Nephron (organoid): Measurements from ENCODE around the gene CRADD.

Source experiments
- H3K27ac Mint-ChIP-seq, 3 experiments: 2 replicates each; pipeline ENCODE4 v1.8.0; 2020; ENCODE audit warnings: mixed read lengths in 3 of 3, mild to moderate bottlenecking in 2 of 3, moderate library complexity in 1 of 3
- H3K27me3 Mint-ChIP-seq: 2 replicates; pipeline ENCODE4 v1.8.0; 2021; ENCODE audit warnings: low read depth, mild to moderate bottlenecking, moderate library complexity, mixed read lengths
- H3K36me3 Mint-ChIP-seq: 2 replicates; pipeline ENCODE4 v1.8.0; 2020; ENCODE audit warnings: low read depth, mixed read lengths
- H3K4me1 Mint-ChIP-seq: 2 replicates; pipeline ENCODE4 v1.8.0; 2020; ENCODE audit warnings: mixed read lengths
- H3K4me3 Mint-ChIP-seq, 3 experiments: 2 replicates each; pipeline ENCODE4 v1.8.0; 2020; ENCODE audit warnings: mild to moderate bottlenecking in 3 of 3, mixed read lengths in 3 of 3, moderate library complexity in 2 of 3
- H3K9me3 Mint-ChIP-seq: 2 replicates; pipeline ENCODE4 v1.8.0; 2020; ENCODE audit warnings: mixed read lengths
- TF ChIP-seq, protein P1 (sequence below), 3 experiments: fragments of 200-600 bp; sonication (generic); IDR thresholded peaks; one replicate each; pipeline ENCODE4 v1.5.0; 2021; ENCODE audit warnings: antibody characterized with exemption in 3 of 3; ENCODE audit not compliant: unreplicated experiment in 3 of 3

Gene CRADD

DNA sequence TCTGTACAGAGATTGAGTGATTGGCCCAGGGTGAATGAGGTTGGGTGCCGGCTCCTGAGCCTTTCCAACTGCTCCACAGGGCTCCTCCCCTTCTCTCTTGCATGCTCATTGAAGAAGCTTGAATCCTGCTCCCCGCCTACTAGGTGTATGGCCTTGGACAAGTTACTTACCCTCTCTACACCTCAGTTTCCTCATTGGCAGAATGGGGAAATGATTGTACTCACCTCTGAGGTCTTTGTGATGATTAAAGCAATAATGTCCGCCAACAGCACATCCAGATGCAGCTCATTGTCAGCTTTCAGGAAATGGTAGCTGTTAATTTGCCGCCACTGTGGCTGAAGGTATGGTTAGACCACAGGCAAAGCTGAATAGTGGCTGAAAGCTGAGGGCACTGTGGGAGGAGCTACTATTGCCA lies 174.1 kb downstream of the CRADD start:
- Mint-ChIP-seq H3K36me3 (no peaks in the 10 kb centered on the region), H3K27me3 (peaks cover 23% of the 10 kb centered on the region), H3K27ac (no peak overlapping the region), H3K9me3 (no peaks in the 10 kb centered on the region), H3K4me1 (peaks cover 11% of the 10 kb centered on the region), H3K4me3 (no peak overlapping the region)
- TF ChIP-seq, protein P1, sequence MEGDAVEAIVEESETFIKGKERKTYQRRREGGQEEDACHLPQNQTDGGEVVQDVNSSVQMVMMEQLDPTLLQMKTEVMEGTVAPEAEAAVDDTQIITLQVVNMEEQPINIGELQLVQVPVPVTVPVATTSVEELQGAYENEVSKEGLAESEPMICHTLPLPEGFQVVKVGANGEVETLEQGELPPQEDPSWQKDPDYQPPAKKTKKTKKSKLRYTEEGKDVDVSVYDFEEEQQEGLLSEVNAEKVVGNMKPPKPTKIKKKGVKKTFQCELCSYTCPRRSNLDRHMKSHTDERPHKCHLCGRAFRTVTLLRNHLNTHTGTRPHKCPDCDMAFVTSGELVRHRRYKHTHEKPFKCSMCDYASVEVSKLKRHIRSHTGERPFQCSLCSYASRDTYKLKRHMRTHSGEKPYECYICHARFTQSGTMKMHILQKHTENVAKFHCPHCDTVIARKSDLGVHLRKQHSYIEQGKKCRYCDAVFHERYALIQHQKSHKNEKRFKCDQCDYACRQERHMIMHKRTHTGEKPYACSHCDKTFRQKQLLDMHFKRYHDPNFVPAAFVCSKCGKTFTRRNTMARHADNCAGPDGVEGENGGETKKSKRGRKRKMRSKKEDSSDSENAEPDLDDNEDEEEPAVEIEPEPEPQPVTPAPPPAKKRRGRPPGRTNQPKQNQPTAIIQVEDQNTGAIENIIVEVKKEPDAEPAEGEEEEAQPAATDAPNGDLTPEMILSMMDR (IDR thresholded peaks at IDR 0.05; ENCODE audit: unreplicated experiment in 3 of 3), result no peak

DNA sequence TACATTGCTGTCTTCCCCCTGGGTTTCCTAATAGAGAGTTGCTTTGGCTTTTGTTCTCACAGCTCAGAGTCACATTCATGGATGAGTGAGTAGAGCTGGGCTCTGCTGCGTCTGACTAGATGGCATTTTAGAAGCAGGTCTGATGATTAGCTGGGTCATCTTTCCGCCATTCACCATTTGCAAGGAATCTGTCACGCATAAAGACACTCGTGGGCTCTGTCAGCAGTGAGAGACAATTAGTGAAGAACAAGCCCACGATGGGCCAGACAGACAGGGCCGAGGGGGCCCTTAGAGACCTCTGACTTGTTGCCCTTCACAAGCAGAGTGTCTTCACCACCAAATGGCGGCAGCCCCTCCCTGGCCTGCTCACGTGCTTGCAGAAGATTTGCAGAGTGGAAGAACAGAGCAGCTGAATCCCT lies 175.0 kb downstream of the CRADD start:
- Mint-ChIP-seq H3K9me3 (no peaks in the 10 kb centered on the region), H3K36me3 (no peaks in the 10 kb centered on the region), H3K27ac (no peak overlapping the region), H3K27me3 (peaks cover 19% of the 10 kb centered on the region), H3K4me3 (no peak overlapping the region), H3K4me1 (peaks cover 20% of the 10 kb centered on the region)
- TF ChIP-seq, protein P1 (IDR thresholded peaks at IDR 0.05; ENCODE audit: unreplicated experiment in 3 of 3), result no peak

DNA sequence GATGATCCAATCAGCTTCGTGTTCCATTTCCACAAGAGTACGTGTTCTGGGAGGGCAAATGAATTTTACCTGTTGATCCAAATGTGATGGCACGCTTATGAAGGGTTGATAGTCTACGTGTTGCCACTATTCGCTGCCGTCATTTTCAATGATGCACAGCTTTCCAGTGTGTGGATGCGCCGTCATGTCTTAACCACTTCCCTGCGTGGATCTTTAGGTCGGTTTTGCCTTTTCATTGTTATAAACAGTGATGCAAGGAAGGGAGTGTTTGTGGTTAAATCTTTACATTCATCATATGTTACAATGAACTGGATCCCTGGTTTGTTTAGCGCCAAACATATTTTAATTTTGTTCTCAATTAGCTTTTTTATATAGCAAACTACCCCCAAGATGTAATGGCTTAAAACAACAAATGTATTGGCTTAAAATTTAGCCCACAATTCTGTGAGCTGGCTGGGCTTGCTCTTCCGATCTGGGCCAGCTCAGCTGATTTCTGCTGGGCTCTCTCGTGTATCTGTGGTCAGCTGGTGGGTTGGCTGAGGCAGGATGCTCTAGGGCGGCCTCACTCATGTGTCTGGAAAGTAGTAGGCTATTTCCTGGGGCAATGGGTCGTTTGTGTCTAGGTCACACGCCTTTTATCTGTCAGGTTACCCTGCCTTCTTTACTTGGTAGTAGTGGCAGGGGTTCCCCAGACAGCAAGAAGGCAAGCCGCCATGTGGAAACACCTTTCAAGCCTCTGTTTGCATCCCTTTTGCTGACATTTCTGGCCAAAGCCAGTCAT lies 176.7 kb downstream of the CRADD start:
- TF ChIP-seq, protein P1 (IDR thresholded peaks at IDR 0.05; ENCODE audit: unreplicated experiment in 3 of 3), result no peak
- Mint-ChIP-seq H3K27ac (no peak overlapping the region), H3K36me3 (no peaks in the 10 kb centered on the region), H3K9me3 (no peaks in the 10 kb centered on the region), H3K4me3 (no peak overlapping the region), H3K4me1 (peaks cover 37% of the 10 kb centered on the region), H3K27me3 (peaks cover 17% of the 10 kb centered on the region)

DNA sequence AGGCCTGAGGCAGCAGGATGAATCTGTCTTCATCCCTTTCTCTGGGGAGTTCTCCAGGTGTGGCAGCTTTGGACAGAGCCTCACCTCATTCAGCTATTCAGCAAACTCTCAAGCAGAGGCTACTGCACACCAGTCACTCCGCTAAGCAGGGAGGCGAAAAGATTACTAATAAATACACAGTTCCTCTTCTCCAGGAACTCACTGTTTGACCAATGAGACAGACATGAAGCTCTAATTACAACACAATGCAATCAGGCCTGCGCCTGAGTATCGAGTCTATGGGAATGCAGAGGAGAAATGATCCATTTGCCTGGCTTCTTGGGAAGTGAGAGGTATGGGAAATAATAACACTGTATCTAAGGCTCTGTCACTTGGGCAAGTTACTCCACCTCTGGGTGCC lies 178.1 kb downstream of the CRADD start:
- peaks cover 1% of the 10 kb centered on the region for H3K9me3 Mint-ChIP-seq
- no peak overlapping the region for H3K4me3 Mint-ChIP-seq
- H3K36me3 Mint-ChIP-seq, result no peaks in the 10 kb centered on the region
- peaks cover 15% of the 10 kb centered on the region for H3K27me3 Mint-ChIP-seq
- H3K27ac Mint-ChIP-seq, result no peak overlapping the region
- peaks cover 37% of the 10 kb centered on the region for H3K4me1 Mint-ChIP-seq
- TF ChIP-seq, protein P1 (IDR thresholded peaks at IDR 0.05; ENCODE audit: unreplicated experiment in 3 of 3), result no peak

DNA sequence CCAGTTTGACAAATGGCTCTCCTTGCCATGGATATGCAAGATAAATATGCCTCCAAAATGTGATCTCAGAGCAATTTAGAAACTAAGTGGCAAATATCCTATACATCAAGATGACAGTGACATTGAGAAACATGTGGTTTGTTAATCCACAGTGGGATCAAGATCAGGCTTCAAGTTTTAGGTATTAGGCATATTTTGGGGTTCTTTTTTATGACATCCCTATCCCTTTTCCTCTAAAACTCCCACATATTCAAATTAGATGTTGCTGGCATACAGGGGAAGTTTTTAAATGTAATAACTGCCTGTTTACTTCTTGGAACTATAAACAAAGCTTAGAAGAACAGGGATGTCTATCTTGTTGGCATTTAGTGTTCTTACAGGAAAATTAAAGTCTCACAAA lies 179.4 kb downstream of the CRADD start:
- H3K27ac Mint-ChIP-seq, result no peak overlapping the region
- H3K4me3 Mint-ChIP-seq, result no peak overlapping the region
- H3K36me3 Mint-ChIP-seq, result no peaks in the 10 kb centered on the region
- peaks cover 44% of the 10 kb centered on the region for H3K4me1 Mint-ChIP-seq
- TF ChIP-seq, protein P1 (IDR thresholded peaks at IDR 0.05; ENCODE audit: unreplicated experiment in 3 of 3), result no peak
- peaks cover 15% of the 10 kb centered on the region for H3K27me3 Mint-ChIP-seq
- peaks cover 7% of the 10 kb centered on the region for H3K9me3 Mint-ChIP-seq
